ENCODE results near the gene KLF11.
"Not testable (repeated sequence)": the region's sequence is repeated elsewhere in the genome, so short reads cannot be mapped to it uniquely, and the experiment has no call there.

KLF11 gene

GRCh38 chr2:10009811-10010781 is 33.3 kb upstream of the KLF11 start:
- no peak for FAIRE-seq
- DNase-seq (ENCODE audit: insufficient read length), result no peak
- TF ChIP-seq POLR2AphosphoS5 (IDR thresholded peaks at IDR 0.05; ENCODE audit: low read depth, low read length) (no peak), TAF1 (IDR thresholded peaks at IDR 0.05; ENCODE audit: borderline replicate concordance, low read depth, low read length) (no peak), POLR2A (IDR thresholded peaks at IDR 0.05; ENCODE audit: low read depth, low read length) (no peak)

GRCh38 chr2:10010861-10011605 is 32.3 kb upstream of the KLF11 start:
- DNase-seq (ENCODE audit: insufficient read length); FAIRE-seq: not testable (repeated sequence)

- not testable (repeated sequence) for FAIRE-seq; DNase-seq (ENCODE audit: insufficient read length)
Observed at GRCh38 chr2:10011606-10012325, 31.6 kb upstream of the KLF11 start.

GRCh38 chr2:10012366-10012962 is 30.9 kb upstream of the KLF11 start:
- not testable (repeated sequence) for FAIRE-seq

GRCh38 chr2:10012963-10013461 is 30.3 kb upstream of the KLF11 start:
- DNase-seq (ENCODE audit: insufficient read length) (no peak), FAIRE-seq (peak; percentile 53)
- TF ChIP-seq POLR2AphosphoS5 (IDR thresholded peaks at IDR 0.05; ENCODE audit: low read depth, low read length), result no peak
- no peak for TF ChIP-seq TAF1 (IDR thresholded peaks at IDR 0.05; ENCODE audit: borderline replicate concordance, low read depth, low read length)
- no peak for TF ChIP-seq POLR2A (IDR thresholded peaks at IDR 0.05; ENCODE audit: low read depth, low read length)

More at GRCh38 chr2:10012366-10012962, 30.9 kb upstream of the KLF11 start:
- DNase-seq (ENCODE audit: insufficient read length), result not testable (repeated sequence)

GRCh38 chr2:10013651-10014417 is 29.5 kb upstream of the KLF11 start:
- not testable (repeated sequence) for FAIRE-seq; DNase-seq (ENCODE audit: insufficient read length)

GRCh38 chr2:10014418-10015190 is 28.7 kb upstream of the KLF11 start:
- DNase-seq (ENCODE audit: insufficient read length) (no peak), FAIRE-seq (no peak)
- TF ChIP-seq POLR2A (IDR thresholded peaks at IDR 0.05; ENCODE audit: low read depth, low read length) (no peak), TAF1 (IDR thresholded peaks at IDR 0.05; ENCODE audit: borderline replicate concordance, low read depth, low read length) (no peak), POLR2AphosphoS5 (IDR thresholded peaks at IDR 0.05; ENCODE audit: low read depth, low read length) (no peak)

GRCh38 chr2:10015376-10015989 is 27.9 kb upstream of the KLF11 start:
- FAIRE-seq; DNase-seq (ENCODE audit: insufficient read length): not testable (repeated sequence)

GRCh38 chr2:10016001-10016801 is 27.1 kb upstream of the KLF11 start:
- TF ChIP-seq POLR2A (IDR thresholded peaks at IDR 0.05; ENCODE audit: low read depth, low read length) (no peak), TAF1 (IDR thresholded peaks at IDR 0.05; ENCODE audit: borderline replicate concordance, low read depth, low read length) (no peak), POLR2AphosphoS5 (IDR thresholded peaks at IDR 0.05; ENCODE audit: low read depth, low read length) (no peak)
- FAIRE-seq (no peak), DNase-seq (ENCODE audit: insufficient read length) (no peak)

GRCh38 chr2:10016802-10017258 is 26.5 kb upstream of the KLF11 start:
- FAIRE-seq (no peak), DNase-seq (ENCODE audit: insufficient read length) (no peak)
- TF ChIP-seq TAF1 (IDR thresholded peaks at IDR 0.05; ENCODE audit: borderline replicate concordance, low read depth, low read length) (no peak), POLR2AphosphoS5 (IDR thresholded peaks at IDR 0.05; ENCODE audit: low read depth, low read length) (no peak), POLR2A (IDR thresholded peaks at IDR 0.05; ENCODE audit: low read depth, low read length) (no peak)
